ENCODE results near the gene URB1. TPM values are rescaled to one million over a fixed set of nuclear protein-coding genes. Genes with fewer than 3 reads are reported as not detected.

The URB1 gene
- total and polyA plus RNA-seq, 2 of the 8 experiments (the other 6 are each of a cell fraction or from before 2014, with no cell fraction given): 8.1 to 28.9 TPM

DNA sequence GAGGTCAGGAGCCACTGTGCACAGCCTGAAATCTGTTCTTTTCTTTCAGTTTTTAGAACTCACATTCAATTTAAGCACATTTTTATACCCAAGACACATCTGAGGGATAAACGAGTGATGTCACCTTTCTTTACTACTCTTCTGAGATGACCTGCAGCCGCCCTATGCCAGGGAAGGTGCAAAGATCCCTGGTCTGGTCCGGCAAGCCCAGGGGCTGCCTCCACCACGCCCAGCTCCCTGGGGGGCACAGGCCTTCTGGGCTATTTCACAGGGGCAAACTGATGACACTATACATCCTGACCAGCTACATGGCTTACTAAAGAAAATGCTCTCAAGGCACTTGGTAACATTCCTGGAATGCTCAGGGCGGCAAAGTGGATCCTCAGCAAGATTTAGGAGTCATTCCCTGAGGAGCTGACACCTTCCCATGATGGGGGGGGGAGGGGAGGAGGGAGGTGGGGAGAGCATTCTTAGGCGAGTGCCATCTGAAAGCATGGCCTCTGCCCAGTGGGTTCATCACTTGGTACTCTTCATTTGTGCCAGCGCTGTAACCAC lies 82.8 kb downstream of the URB1 start (continued):
- no peak for TF ChIP-seq BRCA1 (IDR thresholded peaks at IDR 0.05; ENCODE audit: low read depth, low read length)
